Heart left ventricle (tissue), 16 donors: ENCODE results near the gene PI4K2A. TPM values are rescaled to one million over a fixed set of nuclear protein-coding genes. Genes with fewer than 3 reads are reported as not detected.

Source experiments
- ATAC-seq, 4 donors: fragments of 200-7000 bp; cut with Tn5 transposase; one replicate each; pipeline ENCODE4 v1.9.1; 2020 to 2022; ENCODE audit warnings: moderate library complexity in 4 of 4, mild to moderate bottlenecking in 3 of 4, moderate number of reproducible peaks in 1 of 4
- DNase-seq, 5 donors: peaks; one replicate each; pipeline ENCODE4 v3.0.0-alpha.2; 2020
- H3K27ac ChIP-seq, 12 donors: fragments of 200-600 bp; sonication (generic) in 4 of 12; one replicate each; pipeline versions ENCODE4 v1.5.0 to v1.8.0; 2016 to 2022; ENCODE audit warnings: mild to moderate bottlenecking in 2 of 12
- H3K27me3 ChIP-seq, 9 donors: fragments of 200-600 bp; sonication (generic) in 2 of 9; one replicate each; pipeline versions ENCODE4 v1.5.1 to v1.8.0; 2016 to 2022; ENCODE audit warnings: mild to moderate bottlenecking in 3 of 9
- H3K36me3 ChIP-seq, 9 donors: fragments of 200-600 bp; sonication (generic) in 2 of 9; one replicate each; pipeline versions ENCODE4 v1.5.0 to v1.8.0; 2018 to 2022; ENCODE audit warnings: mild to moderate bottlenecking in 2 of 9
- H3K4me1 ChIP-seq, 12 donors: fragments of 200-600 bp; sonication (generic) in 4 of 12; one replicate each; pipeline versions ENCODE4 v1.5.0 to v1.8.0; 2016 to 2022; ENCODE audit warnings: mild to moderate bottlenecking in 3 of 12
- H3K4me3 ChIP-seq, 12 donors: fragments of 200-600 bp; sonication (generic) in 4 of 12; one replicate each; pipeline versions ENCODE4 v1.5.0 to v1.8.0; 2017 to 2022; ENCODE audit warnings: mild to moderate bottlenecking in 9 of 12, moderate library complexity in 4 of 12
- H3K9me3 ChIP-seq, 12 donors: fragments of 200-600 bp; sonication (generic) in 4 of 12; one replicate each; pipeline versions ENCODE4 v1.5.0 to v1.8.0; 2016 to 2022; ENCODE audit warnings: mild to moderate bottlenecking in 1 of 12
- CTCF ChIP-seq, 12 donors: fragments of 200-600 bp; sonication (generic) in 4 of 12; IDR thresholded peaks; one replicate each; pipeline versions ENCODE4 v1.5.0 to v1.8.0; 2018 to 2022; ENCODE audit warnings: antibody characterized with exemption in 12 of 12, mild to moderate bottlenecking in 5 of 12
- POLR2A ChIP-seq, 2 donors: fragments of 450-650 bp; IDR thresholded peaks; one replicate each; pipeline ENCODE4 v1.6.1; 2017; ENCODE audit warnings: antibody characterized with exemption in 2 of 2, mild to moderate bottlenecking in 2 of 2, moderate library complexity in 2 of 2
- WGBS, 4 donors: extraction: QIAGEN DNeasy Blood & Tissue Kit in 2 of 4; methylation state at CpG; one replicate each; pipeline versions ENCODE4 v1.1.5 to v1.1.7; 2013 to 2018; 5-methylcytosine and 5-hydroxymethylcytosine counted together
- intact Hi-C, 10 donors: fragments of 100-400 bp; cut with DNase I; formaldehyde crosslinking; loops; one replicate each; pipeline versions ENCODE4 v1.11.1 to v1.14.2; 2022
- polyA plus RNA-seq, 2 donors: library from polyadenylated mRNA; stranded (reverse); fragments of 200-250 nt; gene quantifications; one replicate each; pipeline ENCODE4 v1.2.3, GENCODE V29; 2013
- total RNA-seq, 9 donors: library from RNA; depleted of rRNA in 2 of 9; stranded (reverse); fragments of >200 nt in 2 of 9; fragmentation: NEBNext Ultra II Directional in 3 of 9; extraction: Animal tissue kit (Norgen Biotek cat#: 25700) in 3 of 9; gene quantifications; one replicate each; pipeline versions ENCODE4 v1.1.0 to v1.2.4, GENCODE V29; 2016 to 2023
- donor health status: ischemic (EF 13 %, LVEDD 7.1; RV severe dilation, severe dysfunction).
- donor health status: healthy with polysubstance abuse.
- donor health status: DM: no; HTN: yes; CAD: no.
- donor health status: DM: no; HTN: no; CAD: no.
- donor health status: ischemic (EF 25% LVEDD 6.9; RV normal size, moderate dysfunction).
- donor health status: ischemic (EF 25% LVEDD 5.7; RV mildly dilated, moderate dysfunction).
- donor health status: healthy.
- donor health status: DM: yes; HTN: yes; CAD: no.
- donor health status: ischemic (EF 35%, LVEDD 5.7; RV mildly dilated, moderate dysfunction).
- donor health status: nonischemic (EF 11% LVEDD 7.7; RV severe dilation, severe dysfunction).
- donor health status: DM: yes; HTN: yes; CAD: no.
- donor health status: PGD.
- donor health status: ischemic (EF 29% LVEDD 5.4; RV normal size, mild dysfunction).
- donor health status: nonischemic (EF 23%, LVEDD 6.1; RV moderate dilation, normal function).

The PI4K2A gene
- total and polyA plus RNA-seq, 11 donors, result 5.6 to 36.8 (median 17.3) TPM

DNA sequence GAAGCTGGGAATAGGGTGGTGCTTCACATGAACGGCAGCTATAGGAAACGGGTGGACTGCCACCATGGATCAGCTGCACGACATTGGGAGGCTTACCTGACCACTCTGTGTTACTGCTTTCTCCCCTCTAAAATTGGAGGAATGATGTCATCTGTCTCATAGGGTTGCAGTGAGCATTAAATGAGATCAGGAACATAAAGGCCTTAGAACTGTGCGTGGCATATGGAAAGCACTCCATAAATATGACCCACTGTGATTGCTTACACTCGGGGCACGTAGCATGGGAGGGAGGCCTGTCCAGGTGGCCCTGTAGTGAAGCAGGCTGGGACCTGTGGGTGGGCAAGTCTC, 41.2 kb upstream of the PI4K2A start:
- Histone ChIP-seq H3K36me3 (no peaks in the 10 kb centered on the region), H3K9me3 (no peaks in the 10 kb centered on the region), H3K27ac (peak overlapping the region in 5 of 12 donors; percentile 61 to 93 (median 90)), H3K27me3 (no peaks in the 10 kb centered on the region), H3K4me1 (peaks cover 0 to 62% (median 19%) of the 10 kb centered on the region in 12 donors), H3K4me3 (no peak overlapping the region)
- no peak for TF ChIP-seq CTCF (IDR thresholded peaks at IDR 0.05)
- no peak for TF ChIP-seq POLR2A (IDR thresholded peaks at IDR 0.05)
- DNase-seq, result no peak
- intact Hi-C loops, result no loop called here
- ATAC-seq, result no peak
- WGBS, 4 donors, result 76 to 89% (median 79%) methylated on average over 6 of the region's 6 CpGs

- Histone ChIP-seq H3K4me1 (peaks cover 0 to 54% (median 17%) of the 10 kb centered on the region in 12 donors), H3K4me3 (no peak overlapping the region), H3K27ac (peak overlapping the region in 7 of 12 donors; percentile 49 to 91 (median 86)), H3K36me3 (no peaks in the 10 kb centered on the region), H3K27me3 (no peaks in the 10 kb centered on the region), H3K9me3 (no peaks in the 10 kb centered on the region)
- ATAC-seq (no peak), DNase-seq (no peak)
- intact Hi-C loops, result no loop called here
- 72 to 93% (median 86%) methylated on average over 1 of the region's 1 CpG for WGBS, 4 donors
- TF ChIP-seq POLR2A (IDR thresholded peaks at IDR 0.05) (no peak), CTCF (IDR thresholded peaks at IDR 0.05) (no peak)
These were observed 39.9 kb upstream of the PI4K2A start for GRCh38 chr10:97600616-97601015.

- Histone ChIP-seq H3K4me1 (peaks cover 0 to 45% (median 12%) of the 10 kb centered on the region in 12 donors), H3K9me3 (no peaks in the 10 kb centered on the region), H3K27me3 (no peaks in the 10 kb centered on the region), H3K36me3 (no peaks in the 10 kb centered on the region), H3K4me3 (no peak overlapping the region), H3K27ac (peak overlapping the region; percentile 15 to 91 (median 70))
- TF ChIP-seq CTCF (IDR thresholded peaks at IDR 0.05) (no peak), POLR2A (IDR thresholded peaks at IDR 0.05) (peak in 1 of 2 donors; percentile 17)
- peak; percentile 74 to 83 (median 78) for ATAC-seq
- WGBS, 4 donors, result 68 to 72% (median 70%) methylated on average over 10 to 21 of the region's 21 CpGs
- intact Hi-C loops, result no loop called here
- peak; percentile 37 to 84 (median 69) for DNase-seq
These were observed 38.9 kb upstream of the PI4K2A start for GRCh38 chr10:97601268-97602215.

GRCh38 chr10:97607095-97607636, 33.3 kb upstream of the PI4K2A start:
- Histone ChIP-seq H3K36me3 (no peaks in the 10 kb centered on the region), H3K27me3 (no peaks in the 10 kb centered on the region), H3K9me3 (no peaks in the 10 kb centered on the region), H3K4me1 (peaks cover 0 to 37% (median 7%) of the 10 kb centered on the region in 12 donors), H3K4me3 (no peak overlapping the region), H3K27ac (peak overlapping the region in 7 of 12 donors; percentile 23 to 87 (median 78))
- 90 to 94% (median 93%) methylated on average over 5 of the region's 5 CpGs for WGBS, 4 donors
- intact Hi-C loops, result no loop called here
- ATAC-seq, result no peak
- DNase-seq, result no peak
- TF ChIP-seq CTCF (IDR thresholded peaks at IDR 0.05) (no peak), POLR2A (IDR thresholded peaks at IDR 0.05) (no peak)
